A673 (cell line): ENCODE results near the gene EPSTI1. TPM values are rescaled to one million over a fixed set of nuclear protein-coding genes. Genes with fewer than 3 reads are reported as not detected.

Experiments
- BruUV-seq: library from RNA; stranded (reverse); fragments of 400-500 nt; replicated peaks from 2 replicates; lab custom pipeline; 2021; lab: Mats Ljungman, UMichigan
- CTCF ChIA-PET: fragments of 300-600 bp; sonication (Branson Sonifier 250); formaldehyde crosslinking; loops from one replicate; lab custom pipeline; 2022; ENCODE audit warnings: antibody characterized with exemption; lab: Charles Lee
- POLR2A ChIA-PET: fragments of 300-600 bp; sonication (Branson Sonifier 250); formaldehyde crosslinking; loops from one replicate; lab custom pipeline; 2022; ENCODE audit warnings: antibody characterized with exemption; ENCODE audit not compliant: low non-redundant PET; lab: Charles Lee
- DNase-seq: peaks from one replicate; pipeline ENCODE4 v3.0.0-alpha.2; 2015; ENCODE audit warnings: low spot score
- H3K27ac ChIP-seq: fragments of 200-600 bp; sonication (generic); 2 replicates; pipeline ENCODE4 v1.5.1; 2016; ENCODE audit warnings: mixed run types, low read depth, mild to moderate bottlenecking, mixed read lengths, antibody characterized with exemption, low read length; ENCODE audit not compliant: poor library complexity, severe bottlenecking
- H3K27me3 ChIP-seq: fragments of 200-600 bp; sonication (generic); replicated peaks from 2 replicates; pipeline ENCODE4 v1.6.1; 2017; ENCODE audit warnings: mixed run types, low read depth, mild to moderate bottlenecking, mixed read lengths, antibody characterized with exemption, low read length; ENCODE audit not compliant: insufficient read depth, poor library complexity
- H3K36me3 ChIP-seq: fragments of 200-600 bp; sonication (generic); 2 replicates; pipeline ENCODE4 v1.6.1; 2016; ENCODE audit warnings: mixed run types, mild to moderate bottlenecking, mixed read lengths, antibody characterized with exemption, low read length; ENCODE audit not compliant: insufficient read depth, poor library complexity, severe bottlenecking
- H3K4me1 ChIP-seq: fragments of 200-600 bp; sonication (generic); 2 replicates; pipeline ENCODE4 v1.6.1; 2017; ENCODE audit warnings: mixed run types, mild to moderate bottlenecking, mixed read lengths, antibody characterized with exemption, low read length; ENCODE audit not compliant: insufficient read depth, poor library complexity, severe bottlenecking
- H3K4me3 ChIP-seq: fragments of 200-600 bp; sonication (generic); 2 replicates; pipeline ENCODE4 v1.5.1; 2016; ENCODE audit warnings: low read depth, mixed run types, mild to moderate bottlenecking, mixed read lengths, low read length; ENCODE audit not compliant: poor library complexity, severe bottlenecking
- H3K9me3 ChIP-seq: fragments of 200-600 bp; sonication (generic); 2 replicates; pipeline ENCODE4 v1.6.1; 2016; ENCODE audit warnings: mixed run types, low read depth, mild to moderate bottlenecking, mixed read lengths, antibody characterized with exemption, low read length; ENCODE audit not compliant: poor library complexity, severe bottlenecking
- CTCF ChIP-seq: fragments of 300-800, 200-600 bp; sonication (generic); conservative IDR thresholded peaks from 2 replicates; pipeline ENCODE4 v1.5.1; 2017; ENCODE audit warnings: low read depth, mild to moderate bottlenecking, antibody characterized with exemption, low read length, moderate library complexity, mixed read lengths
- EZH2 ChIP-seq: fragments of 200-600 bp; sonication (generic); IDR thresholded peaks from 2 replicates; pipeline ENCODE4 v1.6.1; 2017; ENCODE audit warnings: borderline replicate concordance, low read depth, mild to moderate bottlenecking, mixed read lengths, antibody characterized with exemption, low read length; ENCODE audit not compliant: poor library complexity, severe bottlenecking
- intact Hi-C: fragments of 100-400 bp; cut with micrococcal nuclease; formaldehyde crosslinking; loops from one replicate; pipeline ENCODE4 v1.10.0; 2022; ENCODE audit not compliant: unreplicated experiment
- total RNA-seq: library from RNA; stranded (reverse); gene quantifications from 2 replicates; pipeline ENCODE4 v1.2.3, GENCODE V29; 2021

The EPSTI1 gene
- total RNA-seq, 1 experiment from 2014 or later = not detected

- TF ChIP-seq CTCF (no peak), EZH2 (no peak)
- Histone ChIP-seq H3K4me3 (no peak overlapping the region), H3K27me3 (no peaks in the 10 kb centered on the region), H3K4me1 (peaks cover 8% of the 10 kb centered on the region), H3K9me3 (no peaks in the 10 kb centered on the region), H3K27ac (no peak overlapping the region), H3K36me3 (no peaks in the 10 kb centered on the region)
- DNase-seq = no peak
- ChIA-PET POLR2A (no interaction called here), CTCF (no interaction called here)
- intact Hi-C loops = no loop called here
- no TSS peak for BruUV-seq
Measured at GRCh38 chr13:43003010-43003409, 11.0 kb upstream of the EPSTI1 start.

GRCh38 chr13:43002021-43002420 lies 10.0 kb upstream of the EPSTI1 start:
- Histone ChIP-seq H3K4me3 (no peak overlapping the region), H3K27me3 (no peaks in the 10 kb centered on the region), H3K36me3 (no peaks in the 10 kb centered on the region), H3K4me1 (peaks cover 8% of the 10 kb centered on the region), H3K9me3 (no peaks in the 10 kb centered on the region), H3K27ac (no peak overlapping the region)
- TF ChIP-seq EZH2 = no peak
- no peak for TF ChIP-seq CTCF
- no TSS peak for BruUV-seq
- ChIA-PET CTCF (no interaction called here), POLR2A (no interaction called here)
- no peak for DNase-seq
- intact Hi-C loops = no loop called here

GRCh38 chr13:43000676-43001075 lies 8.6 kb upstream of the EPSTI1 start:
- TF ChIP-seq EZH2 (no peak), CTCF (no peak)
- intact Hi-C loops = no loop called here
- H3K9me3 ChIP-seq = no peaks in the 10 kb centered on the region
- no peak overlapping the region for H3K27ac ChIP-seq
- H3K36me3 ChIP-seq = no peaks in the 10 kb centered on the region
- no peak for DNase-seq
- BruUV-seq = no TSS peak
- POLR2A ChIA-PET = no interaction called here
- H3K27me3 ChIP-seq = no peaks in the 10 kb centered on the region
- CTCF ChIA-PET = no interaction called here
- peaks cover 3% of the 10 kb centered on the region for H3K4me1 ChIP-seq
- no peak overlapping the region for H3K4me3 ChIP-seq
